AG10803 (cell line): ENCODE measurements around the gene GIT2.

Experiments
- DNase-seq: peaks from one replicate; pipeline ENCODE4 v3.0.0; 2010; ENCODE audit warnings: low read depth
- H3K4me3 ChIP-seq: 2 replicates; pipeline ENCODE4 v1.5.1; 2011; ENCODE audit warnings: mild to moderate bottlenecking, low read length, control low read depth
- CTCF ChIP-seq: conservative IDR thresholded peaks from 2 replicates; pipeline ENCODE4 v1.5.1; 2011; ENCODE audit warnings: mild to moderate bottlenecking, low read length, control low read depth, inconsistent platforms

GIT2 gene

GRCh38 chr12:109995686-109996482 lies at the start of gene GIT2:
Gene GIT2 (minus strand): TSS chr12:109996368. CDS start chr12:109996224, 144 bp downstream.
- TF ChIP-seq CTCF = no peak

GRCh38 chr12:110042264-110042663 lies 46.1 kb upstream of the GIT2 start:
- DNase-seq = no peak
- TF ChIP-seq CTCF = no peak
- H3K4me3 ChIP-seq = no peak overlapping the region

More at GRCh38 chr12:109995686-109996482, at the start of gene GIT2:
- H3K4me3 ChIP-seq = peak within 1 kb of the TSS; percentile 89
- DNase-seq = peak; percentile 88

GRCh38 chr12:110039085-110039807 lies 43.1 kb upstream of the GIT2 start:
- TF ChIP-seq CTCF = no peak; the same call in 1 of the 2 replicates
- H3K4me3 ChIP-seq = no peak overlapping the region
- peak; percentile 99 for DNase-seq

GRCh38 chr12:110038741-110039084 lies 42.5 kb upstream of the GIT2 start:
- no peak for TF ChIP-seq CTCF
- no peak overlapping the region for H3K4me3 ChIP-seq
- no peak for DNase-seq

- no peak for DNase-seq
- no peak overlapping the region for H3K4me3 ChIP-seq
- no peak for TF ChIP-seq CTCF
Observed at GRCh38 chr12:110037315-110037714, 41.1 kb upstream of the GIT2 start.

GRCh38 chr12:110035534-110036104 lies 39.5 kb upstream of the GIT2 start:
- no peak for TF ChIP-seq CTCF
- H3K4me3 ChIP-seq = no peak overlapping the region
- no peak for DNase-seq

GRCh38 chr12:110033888-110034287 lies 37.7 kb upstream of the GIT2 start:
- H3K4me3 ChIP-seq = no peak overlapping the region
- no peak for TF ChIP-seq CTCF
- DNase-seq = no peak
